Chondrocyte (in vitro differentiated cells): ENCODE results near the gene MRPL9. TPM values are rescaled to one million over a fixed set of nuclear protein-coding genes. Genes with fewer than 3 reads are reported as not detected.

Experiments
- DNase-seq: peaks from one replicate; pipeline ENCODE4 v3.0.0; 2021; ENCODE audit warnings: mixed read lengths, low spot score
- H3K27ac Mint-ChIP-seq: one replicate; pipeline ENCODE4 v1.8.0; 2021; ENCODE audit warnings: mild to moderate bottlenecking, moderate library complexity, mixed read lengths; ENCODE audit not compliant: unreplicated experiment
- H3K27me3 Mint-ChIP-seq: 2 replicates; pipeline ENCODE4 v1.8.0; 2021; ENCODE audit warnings: low read depth, mixed read lengths
- H3K36me3 Mint-ChIP-seq: 2 replicates; pipeline ENCODE4 v1.8.0; 2021; ENCODE audit warnings: low read depth, mixed read lengths
- H3K4me1 Mint-ChIP-seq: 2 replicates; pipeline ENCODE4 v1.8.0; 2021; ENCODE audit warnings: low read depth, mild to moderate bottlenecking, mixed read lengths
- H3K4me3 Mint-ChIP-seq: one replicate; pipeline ENCODE4 v1.8.0; 2021; ENCODE audit warnings: mild to moderate bottlenecking, moderate library complexity, mixed read lengths; ENCODE audit not compliant: unreplicated experiment
- H3K9me3 Mint-ChIP-seq: 2 replicates; pipeline ENCODE4 v1.8.0; 2021; ENCODE audit warnings: low read depth, mixed read lengths
- CTCF ChIP-seq: fragments of 200-600 bp; sonication (generic); IDR thresholded peaks from 2 replicates; pipeline ENCODE4 v1.5.0; 2021; ENCODE audit warnings: antibody characterized with exemption, mild to moderate bottlenecking, moderate library complexity
- total RNA-seq: library from RNA; stranded (reverse); gene quantifications from 3 replicates; pipeline ENCODE4 v1.2.1, GENCODE V29; 2021

MRPL9 gene
- total RNA-seq, 1 donor from 2014 or later: 58.2 TPM

DNA sequence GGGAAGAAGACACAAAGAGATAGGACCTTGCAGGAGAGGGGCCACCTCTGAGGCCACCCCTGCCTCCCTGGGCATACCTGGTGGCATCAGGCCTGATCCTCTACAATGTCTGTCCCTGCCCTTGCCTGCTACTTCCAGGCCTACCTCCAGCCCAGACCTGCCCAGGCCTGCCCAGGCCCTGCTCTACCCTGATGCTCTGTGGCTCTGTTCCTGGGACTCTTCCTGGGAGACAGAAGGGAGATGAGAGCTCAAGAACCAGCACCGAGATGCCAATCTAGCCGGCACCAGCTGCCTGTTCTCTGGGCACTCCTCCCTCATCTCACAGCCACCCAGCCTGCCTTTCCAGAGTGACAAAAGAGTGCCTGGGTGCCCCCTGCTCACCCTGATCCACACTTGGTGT is 49.4 kb downstream of the MRPL9 start:
- H3K27ac Mint-ChIP-seq: no peak overlapping the region
- TF ChIP-seq CTCF: no peak
- no peaks in the 10 kb centered on the region for H3K9me3 Mint-ChIP-seq
- peaks cover 4% of the 10 kb centered on the region for H3K36me3 Mint-ChIP-seq
- H3K27me3 Mint-ChIP-seq: peaks cover 29% of the 10 kb centered on the region
- no peak for DNase-seq
- H3K4me3 Mint-ChIP-seq: no peak overlapping the region
- H3K4me1 Mint-ChIP-seq: peaks cover 19% of the 10 kb centered on the region

DNA sequence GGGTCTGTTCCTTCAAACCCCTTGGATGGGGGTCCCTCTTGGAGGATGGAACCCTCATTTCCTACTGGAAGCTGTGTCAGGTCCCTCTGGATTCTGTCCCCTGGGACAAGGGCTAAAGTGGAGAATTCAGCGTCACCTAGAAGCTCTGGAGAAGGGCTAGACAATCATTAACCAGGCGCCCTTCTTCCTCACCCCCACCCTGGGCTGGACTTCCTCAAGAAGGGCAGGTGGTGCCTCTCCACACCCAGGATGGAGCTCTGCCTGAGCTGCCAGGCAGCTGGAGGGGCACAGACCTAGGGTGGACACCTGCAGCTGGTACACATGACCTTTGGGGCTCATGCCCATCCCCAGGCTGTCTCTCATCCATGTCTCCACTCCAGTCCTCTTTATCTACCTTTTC is 50.3 kb downstream of the MRPL9 start:
- peaks cover 23% of the 10 kb centered on the region for H3K27me3 Mint-ChIP-seq
- peaks cover 14% of the 10 kb centered on the region for H3K4me1 Mint-ChIP-seq
- no peaks in the 10 kb centered on the region for H3K9me3 Mint-ChIP-seq
- no peak overlapping the region for H3K27ac Mint-ChIP-seq
- no peak for TF ChIP-seq CTCF
- DNase-seq: no peak
- no peak overlapping the region for H3K4me3 Mint-ChIP-seq
- peaks cover 4% of the 10 kb centered on the region for H3K36me3 Mint-ChIP-seq

- H3K4me1 Mint-ChIP-seq: peaks cover 3% of the 10 kb centered on the region
- no peak for DNase-seq
- TF ChIP-seq CTCF: no peak
- H3K36me3 Mint-ChIP-seq: peaks cover 2% of the 10 kb centered on the region
- no peak overlapping the region for H3K4me3 Mint-ChIP-seq
- H3K9me3 Mint-ChIP-seq: no peaks in the 10 kb centered on the region
- H3K27me3 Mint-ChIP-seq: peaks cover 15% of the 10 kb centered on the region
- H3K27ac Mint-ChIP-seq: no peak overlapping the region
Observed at GRCh38 chr1:151711951-151712350, 51.3 kb downstream of the MRPL9 start.

DNA sequence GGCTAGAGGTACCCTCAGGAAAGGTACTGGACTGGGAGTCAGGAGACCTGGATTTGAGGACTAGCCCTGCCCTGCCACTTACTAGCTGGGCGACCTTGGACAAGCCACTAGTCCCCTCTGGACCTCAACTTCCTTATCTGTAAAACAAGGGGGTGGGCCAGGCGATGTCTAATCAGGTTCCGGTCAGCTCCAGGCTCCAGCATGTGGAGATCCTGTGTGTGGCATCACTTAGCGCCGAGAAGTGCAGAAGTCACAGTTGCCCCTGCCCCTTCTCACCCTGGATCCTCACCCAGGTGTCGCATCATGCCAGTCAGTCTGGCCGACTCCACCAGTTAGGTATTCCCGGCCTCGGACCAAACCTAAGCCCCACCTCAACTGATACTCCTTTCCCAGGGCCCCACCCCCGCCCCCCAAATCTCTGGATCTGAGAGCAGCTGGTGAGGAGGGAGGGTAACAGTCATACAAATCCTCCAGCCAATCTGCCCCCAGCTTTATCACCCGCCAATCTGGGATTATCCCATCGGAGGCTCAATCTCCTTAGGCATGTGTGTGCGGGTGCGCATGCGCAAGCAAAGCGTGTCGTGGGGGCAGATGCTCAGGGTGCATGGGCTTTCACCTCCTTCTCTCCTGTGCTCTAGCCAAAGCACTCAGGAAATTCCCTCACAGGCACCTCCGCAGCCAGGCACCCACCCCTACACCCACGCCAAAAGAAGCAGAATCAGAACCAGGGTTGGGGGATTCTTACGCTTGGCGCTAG is 52.1 kb downstream of the MRPL9 start:
- Mint-ChIP-seq H3K27ac (no peak overlapping the region), H3K36me3 (peaks cover 2% of the 10 kb centered on the region), H3K4me1 (no peaks in the 10 kb centered on the region), H3K4me3 (no peak overlapping the region), H3K9me3 (no peaks in the 10 kb centered on the region), H3K27me3 (peaks cover 12% of the 10 kb centered on the region)
- DNase-seq: no peak
- TF ChIP-seq CTCF: no peak

GRCh38 chr1:151710187-151710840 is 53.0 kb downstream of the MRPL9 start:
- TF ChIP-seq CTCF: no peak
- Mint-ChIP-seq H3K27me3 (peaks cover 3% of the 10 kb centered on the region), H3K9me3 (no peaks in the 10 kb centered on the region), H3K36me3 (no peaks in the 10 kb centered on the region), H3K4me1 (no peaks in the 10 kb centered on the region), H3K4me3 (no peak overlapping the region), H3K27ac (no peak overlapping the region)
- no peak for DNase-seq

Other genes with a start within 250 kb of the MRPL9 start
- 15.2 to 33.0 TPM (median 30.5 TPM) in 3 replicates for gene TUFT1, start 223.2 kb downstream of the MRPL9 start, total RNA-seq
- gene SNX27, start 151.4 kb downstream of the MRPL9 start, total RNA-seq: 39.0 to 39.5 TPM (median 39.3 TPM) in 3 replicates
- gene CELF3, start 46.7 kb downstream of the MRPL9 start, total RNA-seq: not detected in 3 replicates
- not detected in 3 replicates for gene RIIAD1, start 42.0 kb downstream of the MRPL9 start, total RNA-seq
- 4.7 to 6.8 TPM (median 6.4 TPM) in 3 replicates for gene TDRKH, start 27.0 kb upstream of the MRPL9 start, total RNA-seq
- gene LINGO4, start 41.9 kb upstream of the MRPL9 start, total RNA-seq: not detected in 3 replicates
- not detected in 3 replicates for gene RORC, start 68.3 kb upstream of the MRPL9 start, total RNA-seq
- gene C2CD4D, start 76.3 kb upstream of the MRPL9 start, total RNA-seq: not detected in 3 replicates
- gene THEM5, start 90.2 kb upstream of the MRPL9 start, total RNA-seq: not detected in 3 replicates
- 6.9 to 12.5 TPM (median 7.0 TPM) in 3 replicates for gene THEM4, start 146.0 kb upstream of the MRPL9 start, total RNA-seq
- gene S100A10, start 230.4 kb upstream of the MRPL9 start, total RNA-seq: 454 to 578 TPM (median 560 TPM) in 3 replicates